ENCODE measurements around the gene MEGF9.

The MEGF9 gene

GRCh38 chr9:120716483-120716882 lies 2.2 kb upstream of the MEGF9 start:
- DNase-seq (ENCODE audit: low spot score): no peak
- ChIA-PET POLR2A (ENCODE audit: low non-redundant PET) (interaction anchor here (0.7 kb wide), 1 partner anchor 9 kb away, joined by 3 read pairs; no protein-coding TSS in a partner anchor), CTCF (interaction anchor here (2.1 kb wide), 1 partner anchor 97 kb away, joined by 5 read pairs; no protein-coding TSS in a partner anchor)
- no peak for TF ChIP-seq CTCF (conservative IDR thresholded peaks at IDR 0.05; ENCODE audit: low read depth)
- H3K27ac ChIP-seq: no peak overlapping the region

DNA sequence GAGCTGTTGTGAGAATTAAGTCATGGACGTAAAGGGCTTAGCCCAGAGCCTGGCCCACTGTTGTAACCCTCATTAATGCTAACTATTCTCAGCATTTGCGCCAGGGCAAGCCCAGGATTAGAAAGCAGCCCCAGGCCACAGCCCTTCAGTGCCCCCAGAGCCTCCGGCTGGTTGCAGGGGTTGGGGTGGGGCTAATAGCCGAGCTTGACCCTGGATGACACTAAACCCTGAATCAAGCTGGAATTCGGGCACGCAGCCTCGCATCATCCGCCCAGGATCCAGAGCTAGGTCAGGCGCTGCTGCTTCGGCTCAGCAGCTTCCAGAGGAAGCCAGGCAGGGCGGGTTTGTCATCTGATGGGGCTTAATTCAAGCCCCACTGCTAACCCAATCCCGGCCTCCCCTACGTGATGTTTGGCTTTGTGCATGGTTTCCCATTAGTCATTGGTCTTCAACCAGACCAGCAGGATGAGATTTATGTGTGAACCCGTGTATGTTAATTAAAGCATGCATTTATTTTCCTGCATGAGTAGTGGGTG lies 1.2 kb upstream of the MEGF9 start:
- ChIA-PET POLR2A (ENCODE audit: low non-redundant PET) (no interaction called here), CTCF (interaction anchor here (0.6 to 2.1 kb wide), 3 partner anchors 12 to 367 kb away, joined by 3 to 5 read pairs (median 5); no protein-coding TSS in a partner anchor)
- no peak for DNase-seq (ENCODE audit: low spot score)
- peak overlapping the region; percentile 4; the same call in 1 of the 2 replicates for H3K27ac ChIP-seq
- no peak for TF ChIP-seq CTCF (conservative IDR thresholded peaks at IDR 0.05; ENCODE audit: low read depth)

DNA sequence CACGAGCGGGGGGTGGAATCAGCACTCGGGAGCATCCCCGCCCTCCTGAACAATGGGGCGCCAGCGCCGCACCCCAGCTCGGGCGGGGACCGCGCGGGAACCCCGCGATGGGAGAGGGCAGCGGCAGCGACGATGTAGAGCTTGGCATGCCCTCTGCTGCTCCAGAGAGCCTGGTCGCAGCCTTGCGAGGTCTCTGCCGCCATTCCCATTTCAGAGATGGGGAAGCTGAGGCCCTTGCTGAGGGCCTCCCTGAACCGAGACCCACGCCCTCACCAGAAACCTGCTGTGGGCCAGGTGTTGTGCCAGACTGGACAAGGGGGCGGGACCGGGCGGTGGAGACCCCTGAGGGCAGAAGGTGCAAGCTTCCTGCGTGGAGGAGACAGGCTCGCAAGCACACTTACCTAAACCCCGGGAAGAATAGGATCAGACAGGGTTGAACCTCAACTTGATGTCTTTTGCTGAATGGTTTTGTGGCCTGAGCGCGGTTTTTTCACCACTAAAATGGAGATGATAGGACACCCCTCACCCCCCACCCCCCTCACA lies 647 bp upstream of the MEGF9 start:
- peak overlapping the region; percentile 71 for H3K27ac ChIP-seq
- ChIA-PET POLR2A (ENCODE audit: low non-redundant PET) (no interaction called here), CTCF (interaction anchor here (0.6 to 2.1 kb wide), 4 partner anchors 13 to 367 kb away, joined by 3 to 5 read pairs (median 4); no protein-coding TSS in a partner anchor)
- DNase-seq (ENCODE audit: low spot score): no peak
- no peak for TF ChIP-seq CTCF (conservative IDR thresholded peaks at IDR 0.05; ENCODE audit: low read depth)

DNA sequence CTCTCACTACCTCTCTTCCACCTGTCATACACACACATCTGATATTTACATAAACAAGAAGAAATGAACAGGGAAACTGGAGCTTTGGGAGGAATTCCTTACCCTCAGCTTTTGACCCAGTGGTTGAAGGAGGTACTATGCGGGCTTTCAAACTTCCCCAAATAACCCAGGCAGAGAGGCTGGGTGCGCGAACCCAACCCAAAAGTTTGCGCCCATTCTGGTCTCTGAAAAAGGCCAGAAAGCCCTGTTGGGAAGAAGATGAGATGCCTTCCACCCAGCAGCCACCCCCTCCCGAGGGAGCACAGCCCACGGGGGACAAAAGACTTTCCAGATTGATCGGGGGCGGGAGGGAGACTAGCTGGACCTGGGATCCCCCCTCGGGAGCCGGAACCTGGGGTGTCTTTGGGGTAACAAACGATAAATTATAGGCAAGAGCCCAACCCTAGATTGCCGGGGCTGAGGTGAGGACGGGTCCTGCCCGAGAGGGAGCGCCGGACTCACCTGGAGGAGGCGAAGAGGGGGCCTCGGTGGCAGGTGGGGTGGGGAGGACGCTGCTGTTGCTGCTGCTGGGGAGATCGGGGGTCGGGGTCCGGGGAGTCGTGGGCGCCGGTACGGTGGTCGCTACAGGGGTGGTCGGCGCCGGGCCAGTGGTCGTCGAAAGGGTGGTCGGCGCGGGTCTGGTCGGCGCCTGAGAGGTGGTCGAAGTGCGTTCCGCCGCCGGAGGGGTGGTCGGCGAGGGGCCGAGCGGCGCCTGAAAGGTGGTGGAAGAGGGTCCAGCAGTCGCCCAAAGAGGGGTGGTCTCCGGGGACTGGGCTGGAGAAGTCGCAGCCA lies 798 bp downstream of the MEGF9 start:
- peak overlapping the region; percentile 71 for H3K27ac ChIP-seq
- POLR2A ChIA-PET (ENCODE audit: low non-redundant PET): no interaction called here
- peak; percentile 50 for DNase-seq (ENCODE audit: low spot score)
- CTCF ChIA-PET: interaction anchor here (3.1 kb wide), 1 partner anchor 93 kb away, joined by 11 read pairs; no protein-coding TSS in a partner anchor
- 0 out of 2 replicates have a peak, but pooled peaks have one; percentile 21 for TF ChIP-seq CTCF (conservative IDR thresholded peaks at IDR 0.05; ENCODE audit: low read depth)

- TF ChIP-seq CTCF (conservative IDR thresholded peaks at IDR 0.05; ENCODE audit: low read depth): no peak
- CTCF ChIA-PET: interaction anchor here (0.6 to 3.1 kb wide), 2 partner anchors 92 to 968 kb away, joined by 3 to 11 read pairs; no protein-coding TSS in a partner anchor
- POLR2A ChIA-PET (ENCODE audit: low non-redundant PET): no interaction called here
- no peak for DNase-seq (ENCODE audit: low spot score)
- no peak overlapping the region for H3K27ac ChIP-seq
Observed at GRCh38 chr9:120712539-120713031, 1.7 kb downstream of the MEGF9 start.

- POLR2A ChIA-PET (ENCODE audit: low non-redundant PET): no interaction called here
Observed at GRCh38 chr9:120711841-120712538, 2.3 kb downstream of the MEGF9 start.

More at GRCh38 chr9:120711841-120712538, 2.3 kb downstream of the MEGF9 start:
- CTCF ChIA-PET: interaction anchor here (0.6 to 3.1 kb wide), 3 partner anchors 30 to 969 kb away, joined by 3 to 11 read pairs (median 3); no protein-coding TSS in a partner anchor
- no peak for DNase-seq (ENCODE audit: low spot score)
- no peak overlapping the region for H3K27ac ChIP-seq
- no peak for TF ChIP-seq CTCF (conservative IDR thresholded peaks at IDR 0.05; ENCODE audit: low read depth)
